Upper lobe of left lung (tissue), 6 donors: ENCODE measurements around the gene MRAP2. TPM values are rescaled to one million over a fixed set of nuclear protein-coding genes. Genes with fewer than 3 reads are reported as not detected.
"Not testable (repeated sequence)": the region's sequence is repeated elsewhere in the genome, so short reads cannot be mapped to it uniquely, and the experiment has no call there.

Experiments used
- ATAC-seq, 2 donors: fragments of 200-7000 bp; cut with Tn5 transposase; one replicate each; pipeline ENCODE4 v1.9.1; 2022; ENCODE audit warnings: mild to moderate bottlenecking in 2 of 2, moderate library complexity in 2 of 2; ENCODE audit not compliant: low FRiP score in 2 of 2
- DNase-seq, 2 donors: peaks; one replicate each; pipeline ENCODE4 v3.0.0-alpha.2; 2019 to 2020
- H3K27ac ChIP-seq, 4 donors: fragments of 200-600 bp; sonication (generic); one replicate each; pipeline ENCODE4 v1.5.1; 2016 to 2019
- H3K27me3 ChIP-seq, 4 donors: fragments of 200-600 bp; sonication (generic); one replicate each; pipeline ENCODE4 v1.5.1; 2017 to 2019
- H3K36me3 ChIP-seq, 4 donors: fragments of 200-600 bp; sonication (generic); one replicate each; pipeline ENCODE4 v1.5.1; 2016 to 2019
- H3K4me1 ChIP-seq, 4 donors: fragments of 200-600 bp; sonication (generic); one replicate each; pipeline ENCODE4 v1.5.1; 2018 to 2019
- H3K4me3 ChIP-seq, 4 donors: fragments of 200-600 bp; sonication (generic); one replicate each; pipeline ENCODE4 v1.5.1; 2017 to 2019; ENCODE audit warnings: mild to moderate bottlenecking in 2 of 4, moderate library complexity in 1 of 4
- H3K9me3 ChIP-seq, 4 donors: fragments of 200-600 bp; sonication (generic); one replicate each; pipeline ENCODE4 v1.5.1; 2018 to 2019
- EP300 ChIP-seq, 4 donors: sonication (generic); formaldehyde crosslinking; IDR thresholded peaks; one replicate each; pipeline ENCODE4 v1.5.1; 2017; ENCODE audit warnings: antibody characterized with exemption in 4 of 4, control low read depth in 2 of 4
- POLR2A ChIP-seq, 4 donors: fragments of 450-650 bp; IDR thresholded peaks; one replicate each; pipeline ENCODE4 v1.5.1; 2016 to 2017; ENCODE audit warnings: antibody characterized with exemption in 4 of 4, mild to moderate bottlenecking in 2 of 4
- POLR2AphosphoS5 ChIP-seq, 2 donors: sonication (generic); formaldehyde crosslinking; IDR thresholded peaks; one replicate each; pipeline ENCODE4 v1.5.1; 2017; ENCODE audit warnings: antibody characterized with exemption in 2 of 2
- WGBS, 2 donors: methylation state at CpG; one replicate each; pipeline ENCODE4 v1.1.5; 2017 to 2018; 5-methylcytosine and 5-hydroxymethylcytosine counted together
- total RNA-seq, 6 donors: library from RNA; depleted of rRNA in 4 of 6; stranded (reverse); fragments of >200 nt in 4 of 6; gene quantifications; one replicate each; pipeline versions ENCODE4 v1.1.0 to v1.2.1, GENCODE V29; 2016 to 2021
- TF ChIP-seq, protein P1 (sequence below), 6 experiments: fragments of 450-650 bp in 4 of 6; fragments of 200-600 bp in 2 of 6; sonication (generic) in 2 of 6; IDR thresholded peaks; one replicate each; pipeline ENCODE4 v1.5.1; 2016 to 2019; ENCODE audit warnings: antibody characterized with exemption in 6 of 6
- donor health status: DM: no; HTN: no; CAD: no; lungs with moderate emphysema.
- donor health status: DM: no; HTN: yes; CAD: no; lungs with severe emphysema.

The MRAP2 gene
- total RNA-seq, 6 donors from 2014 or later, result 0.40 to 3.1 (median 1.4) TPM; not detected in 1

DNA sequence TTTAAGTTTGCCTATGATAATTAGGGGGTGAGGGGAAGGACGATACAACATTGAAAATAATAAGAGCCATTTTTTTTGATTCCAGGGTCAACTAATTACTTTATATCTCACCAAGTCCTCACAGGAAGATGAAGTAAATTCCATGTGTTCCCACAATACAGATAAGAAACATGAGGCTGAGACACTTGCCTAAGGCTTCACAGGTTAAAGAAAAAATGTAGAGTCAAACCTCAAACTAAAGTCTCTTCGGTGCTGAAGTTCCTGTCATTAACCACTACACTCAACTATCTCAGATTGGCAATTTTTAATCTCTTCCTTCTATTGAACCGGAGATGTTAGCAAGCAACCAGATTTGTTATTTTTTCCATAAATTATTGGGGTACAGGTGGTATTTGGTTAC is 33.0 kb downstream of the MRAP2 start:
- TF ChIP-seq, protein P1, sequence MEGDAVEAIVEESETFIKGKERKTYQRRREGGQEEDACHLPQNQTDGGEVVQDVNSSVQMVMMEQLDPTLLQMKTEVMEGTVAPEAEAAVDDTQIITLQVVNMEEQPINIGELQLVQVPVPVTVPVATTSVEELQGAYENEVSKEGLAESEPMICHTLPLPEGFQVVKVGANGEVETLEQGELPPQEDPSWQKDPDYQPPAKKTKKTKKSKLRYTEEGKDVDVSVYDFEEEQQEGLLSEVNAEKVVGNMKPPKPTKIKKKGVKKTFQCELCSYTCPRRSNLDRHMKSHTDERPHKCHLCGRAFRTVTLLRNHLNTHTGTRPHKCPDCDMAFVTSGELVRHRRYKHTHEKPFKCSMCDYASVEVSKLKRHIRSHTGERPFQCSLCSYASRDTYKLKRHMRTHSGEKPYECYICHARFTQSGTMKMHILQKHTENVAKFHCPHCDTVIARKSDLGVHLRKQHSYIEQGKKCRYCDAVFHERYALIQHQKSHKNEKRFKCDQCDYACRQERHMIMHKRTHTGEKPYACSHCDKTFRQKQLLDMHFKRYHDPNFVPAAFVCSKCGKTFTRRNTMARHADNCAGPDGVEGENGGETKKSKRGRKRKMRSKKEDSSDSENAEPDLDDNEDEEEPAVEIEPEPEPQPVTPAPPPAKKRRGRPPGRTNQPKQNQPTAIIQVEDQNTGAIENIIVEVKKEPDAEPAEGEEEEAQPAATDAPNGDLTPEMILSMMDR (IDR thresholded peaks at IDR 0.05), result no peak
- TF ChIP-seq POLR2A (IDR thresholded peaks at IDR 0.05) (no peak), POLR2AphosphoS5 (IDR thresholded peaks at IDR 0.05) (no peak), EP300 (IDR thresholded peaks at IDR 0.05) (no peak)
- H3K9me3 ChIP-seq, result no peaks in the 10 kb centered on the region
- H3K36me3 ChIP-seq, result no peaks in the 10 kb centered on the region
- ATAC-seq (no peak), DNase-seq (no peak)
- no peaks in the 10 kb centered on the region for H3K27me3 ChIP-seq
- WGBS, 2 donors, result 82 to 83% methylated on average over 3 of the region's 3 CpGs
- no peaks in the 10 kb centered on the region for H3K4me1 ChIP-seq
- H3K4me3 ChIP-seq, result no peak overlapping the region
- H3K27ac ChIP-seq, result no peak overlapping the region

DNA sequence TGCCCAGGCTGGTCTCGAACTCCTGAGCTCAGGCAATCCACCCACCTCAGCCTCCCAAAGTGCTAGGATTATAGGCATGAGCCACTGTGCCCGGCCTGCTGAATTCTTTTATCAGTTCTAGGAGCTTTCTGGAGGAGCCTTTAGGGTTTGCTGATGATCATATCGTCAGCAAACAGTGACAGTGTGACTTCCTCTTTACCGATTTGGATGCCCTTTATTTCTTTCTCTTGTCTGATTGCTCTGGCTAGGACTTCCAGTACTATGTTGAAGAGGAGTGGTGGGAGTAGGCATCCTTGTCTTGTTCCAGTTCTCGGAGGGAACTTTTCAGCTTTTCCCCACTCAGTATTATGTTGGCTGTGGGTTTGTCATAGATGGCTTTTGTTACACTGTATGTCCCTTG is 35.3 kb downstream of the MRAP2 start:
- H3K27me3 ChIP-seq, H3K27ac ChIP-seq, DNase-seq, ATAC-seq, H3K36me3 ChIP-seq, H3K9me3 ChIP-seq, H3K4me3 ChIP-seq, H3K4me1 ChIP-seq: not testable (repeated sequence)
- 85 to 94% methylated on average over 5 of the region's 5 CpGs for WGBS, 2 donors

DNA sequence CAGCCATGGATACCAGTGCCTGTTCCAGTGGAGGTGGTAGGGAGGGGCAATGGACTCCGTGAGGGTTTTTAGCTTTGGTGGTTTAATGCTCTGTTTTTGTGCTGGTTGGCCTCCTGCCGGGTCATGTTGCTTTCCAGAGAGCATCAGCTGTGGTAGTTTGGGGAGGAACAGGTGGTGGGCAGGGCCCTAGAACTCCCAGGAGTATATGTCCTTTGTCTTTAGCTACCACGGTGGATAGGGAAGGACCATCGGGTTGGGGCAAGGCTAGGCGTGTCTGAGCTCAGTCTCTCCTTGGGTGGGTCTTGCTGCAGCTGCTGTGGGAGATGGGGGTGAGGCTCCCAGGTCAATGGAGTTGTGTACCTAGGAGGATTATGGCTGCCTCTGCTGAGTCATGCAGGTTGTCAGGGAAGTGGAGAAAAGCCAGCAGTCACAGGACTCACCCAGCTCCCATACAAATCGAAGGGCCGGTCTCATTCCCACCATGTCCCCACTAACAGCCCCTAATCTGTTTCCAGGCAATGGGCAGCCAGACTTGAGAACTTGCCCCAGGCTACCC is 38.9 kb downstream of the MRAP2 start:
- WGBS, 2 donors, result 95 to 100% methylated on average over 5 to 7 of the region's 7 CpGs
- no peak for TF ChIP-seq POLR2A (IDR thresholded peaks at IDR 0.05)
- no peak for TF ChIP-seq POLR2AphosphoS5 (IDR thresholded peaks at IDR 0.05)
- no peak for TF ChIP-seq EP300 (IDR thresholded peaks at IDR 0.05)
- TF ChIP-seq, protein P1 (IDR thresholded peaks at IDR 0.05), result no peak

DNA sequence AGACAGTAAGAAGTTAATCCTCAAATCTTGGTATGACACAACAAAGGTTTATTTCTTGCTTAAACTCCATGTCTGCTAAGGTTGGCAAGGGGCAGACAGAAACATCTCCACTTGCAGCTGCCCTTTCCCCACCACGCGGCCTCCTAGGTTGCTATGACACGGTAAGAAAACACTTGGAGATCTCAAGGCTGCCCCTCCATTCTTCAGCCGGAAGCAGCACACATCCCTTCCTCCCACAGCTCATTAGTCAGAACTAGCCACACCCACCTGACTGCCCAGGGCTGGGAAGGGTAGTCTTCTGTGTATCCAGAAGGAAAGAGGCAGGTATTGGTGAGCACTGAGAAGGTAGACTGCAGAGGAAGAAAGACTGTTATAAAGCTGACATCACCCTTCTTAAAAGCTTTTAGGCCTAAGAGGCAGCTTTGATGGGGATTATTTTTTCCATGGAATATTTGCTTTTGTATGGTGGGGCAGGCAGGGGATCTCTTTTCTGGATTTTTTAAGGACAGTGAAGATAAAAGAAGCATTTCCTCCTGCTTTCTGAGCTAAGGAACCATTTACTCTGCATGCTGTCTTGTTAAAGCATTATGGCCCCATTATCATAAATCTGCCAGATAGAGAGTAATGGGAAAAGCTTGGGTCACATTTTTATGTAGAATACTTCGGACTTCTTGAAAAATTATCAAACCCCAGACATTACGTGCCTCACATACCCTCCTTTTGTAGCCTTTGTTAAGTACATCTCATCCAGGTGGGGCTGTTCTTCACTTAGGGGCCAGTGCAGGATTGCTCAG is 41.6 kb downstream of the MRAP2 start:
- Histone ChIP-seq H3K27me3 (no peaks in the 10 kb centered on the region), H3K27ac (no peak overlapping the region), H3K4me1 (no peaks in the 10 kb centered on the region), H3K9me3 (no peaks in the 10 kb centered on the region), H3K4me3 (no peak overlapping the region), H3K36me3 (no peaks in the 10 kb centered on the region)
- no peak for ATAC-seq
- no peak for DNase-seq
- 58% methylated on average over 6 of the region's 6 CpGs for WGBS, 2 donors
- TF ChIP-seq POLR2A (IDR thresholded peaks at IDR 0.05) (no peak), EP300 (IDR thresholded peaks at IDR 0.05) (no peak), POLR2AphosphoS5 (IDR thresholded peaks at IDR 0.05) (no peak)
- TF ChIP-seq, protein P1 (IDR thresholded peaks at IDR 0.05), result no peak

More for the DNA sequence above, 38.9 kb downstream of the MRAP2 start:
- no peak overlapping the region for H3K27ac ChIP-seq
- no peak for DNase-seq
- H3K4me3 ChIP-seq, result no peak overlapping the region
- ATAC-seq, result no peak
- no peaks in the 10 kb centered on the region for H3K4me1 ChIP-seq
- no peaks in the 10 kb centered on the region for H3K9me3 ChIP-seq
- no peaks in the 10 kb centered on the region for H3K27me3 ChIP-seq
- no peaks in the 10 kb centered on the region for H3K36me3 ChIP-seq

DNA sequence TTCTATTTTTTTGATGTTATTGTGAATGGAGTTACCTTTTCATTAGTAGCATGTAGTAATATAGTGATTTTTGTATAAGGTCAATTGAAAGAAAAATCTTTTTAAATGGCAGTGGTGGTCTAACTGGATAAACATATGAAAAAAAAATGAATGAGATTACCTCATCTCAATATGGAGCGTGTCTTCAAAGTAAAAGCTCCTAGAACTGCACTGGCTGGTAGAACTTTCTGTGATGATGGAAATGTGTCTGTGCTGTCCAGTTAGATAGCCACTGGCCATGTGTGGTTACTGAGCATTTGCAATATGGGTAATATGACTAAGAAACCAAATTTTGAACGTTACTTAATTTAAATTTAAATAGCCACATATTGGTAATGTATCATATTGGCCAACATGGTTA is 44.1 kb downstream of the MRAP2 start:
- no peaks in the 10 kb centered on the region for H3K27me3 ChIP-seq
- no peaks in the 10 kb centered on the region for H3K9me3 ChIP-seq
- no peak for ATAC-seq
- TF ChIP-seq, protein P1 (IDR thresholded peaks at IDR 0.05), result no peak
- TF ChIP-seq POLR2A (IDR thresholded peaks at IDR 0.05) (no peak), EP300 (IDR thresholded peaks at IDR 0.05) (no peak), POLR2AphosphoS5 (IDR thresholded peaks at IDR 0.05) (no peak)
- H3K27ac ChIP-seq, result no peak overlapping the region
- no peak for DNase-seq
- WGBS, 2 donors, result 83 to 90% methylated on average over 2 of the region's 2 CpGs
- H3K4me3 ChIP-seq, result no peak overlapping the region
- H3K36me3 ChIP-seq, result no peaks in the 10 kb centered on the region
- no peaks in the 10 kb centered on the region for H3K4me1 ChIP-seq
